Astrocyte of the spinal cord (primary cell): ENCODE measurements around the gene OTOR.

Source experiments
- DNase-seq: peaks from one replicate; pipeline ENCODE4 v3.0.0; 2011; ENCODE audit warnings: low read depth, low spot score
- H3K4me3 ChIP-seq: 2 replicates; pipeline ENCODE4 v1.5.1; 2011; ENCODE audit warnings: low read depth, mild to moderate bottlenecking, low read length, moderate library complexity
- in situ Hi-C: cut with HindIII; loops from 2 replicates; pipeline ENCODE4 v1.10.0; 2017; ENCODE audit warnings: low sequenced_read_pairs
- TF ChIP-seq, protein P1 (sequence below): IDR thresholded peaks from 2 replicates; pipeline ENCODE4 v1.5.1; 2012; ENCODE audit warnings: low read depth, mild to moderate bottlenecking, low read length, inconsistent platforms

OTOR gene

DNA sequence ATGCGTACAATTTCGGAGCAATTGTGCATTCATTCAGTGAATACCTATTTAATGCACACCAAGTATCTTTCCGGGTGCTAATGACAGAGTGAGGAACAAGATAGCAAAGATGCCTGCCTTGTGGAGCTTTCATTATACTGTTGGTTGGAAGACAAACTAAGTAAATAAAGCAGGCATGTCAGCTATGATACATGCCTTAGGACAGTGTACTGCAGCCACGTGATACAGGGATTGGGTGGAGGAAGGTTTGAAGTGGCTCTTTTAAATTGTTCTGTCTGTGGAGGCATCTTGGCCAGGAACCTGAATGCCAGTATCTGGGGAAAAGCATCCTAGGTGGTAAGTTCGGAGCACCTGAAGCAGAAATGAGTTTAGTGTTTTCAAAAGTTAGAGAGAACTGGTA, 3.0 kb upstream of the OTOR start:
- DNase-seq = no peak
- TF ChIP-seq, protein P1, sequence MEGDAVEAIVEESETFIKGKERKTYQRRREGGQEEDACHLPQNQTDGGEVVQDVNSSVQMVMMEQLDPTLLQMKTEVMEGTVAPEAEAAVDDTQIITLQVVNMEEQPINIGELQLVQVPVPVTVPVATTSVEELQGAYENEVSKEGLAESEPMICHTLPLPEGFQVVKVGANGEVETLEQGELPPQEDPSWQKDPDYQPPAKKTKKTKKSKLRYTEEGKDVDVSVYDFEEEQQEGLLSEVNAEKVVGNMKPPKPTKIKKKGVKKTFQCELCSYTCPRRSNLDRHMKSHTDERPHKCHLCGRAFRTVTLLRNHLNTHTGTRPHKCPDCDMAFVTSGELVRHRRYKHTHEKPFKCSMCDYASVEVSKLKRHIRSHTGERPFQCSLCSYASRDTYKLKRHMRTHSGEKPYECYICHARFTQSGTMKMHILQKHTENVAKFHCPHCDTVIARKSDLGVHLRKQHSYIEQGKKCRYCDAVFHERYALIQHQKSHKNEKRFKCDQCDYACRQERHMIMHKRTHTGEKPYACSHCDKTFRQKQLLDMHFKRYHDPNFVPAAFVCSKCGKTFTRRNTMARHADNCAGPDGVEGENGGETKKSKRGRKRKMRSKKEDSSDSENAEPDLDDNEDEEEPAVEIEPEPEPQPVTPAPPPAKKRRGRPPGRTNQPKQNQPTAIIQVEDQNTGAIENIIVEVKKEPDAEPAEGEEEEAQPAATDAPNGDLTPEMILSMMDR = no peak
- no peak overlapping the region for H3K4me3 ChIP-seq
- in situ Hi-C loops = no loop called here

DNA sequence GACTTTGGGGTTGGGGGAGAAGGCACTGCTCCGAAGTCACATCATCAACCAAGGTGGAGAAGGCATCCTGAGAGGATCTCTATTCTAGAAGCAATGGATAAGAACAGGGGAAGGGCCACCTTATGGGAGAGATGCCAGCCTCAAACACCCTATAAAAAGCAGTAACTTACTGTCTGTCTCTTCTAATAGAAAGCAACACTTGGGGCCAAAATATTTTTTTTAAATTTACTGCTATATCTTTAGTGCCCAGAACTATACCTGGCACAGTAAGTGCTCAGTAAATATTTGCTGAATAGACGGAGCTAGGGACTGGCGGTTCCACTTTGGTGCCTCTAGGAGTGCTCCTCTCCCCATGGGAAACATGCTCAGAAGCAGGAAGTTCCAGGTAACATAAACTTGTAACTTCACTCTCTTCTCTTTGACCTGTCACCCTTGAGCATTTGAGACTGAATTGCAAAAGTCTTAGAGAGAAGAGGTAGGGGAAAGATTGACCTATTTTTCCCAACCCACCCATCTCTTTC, 807 bp upstream of the OTOR start:
- TF ChIP-seq, protein P1 = no peak
- no peak for DNase-seq
- in situ Hi-C loops = no loop called here
- H3K4me3 ChIP-seq = no peak overlapping the region

DNA sequence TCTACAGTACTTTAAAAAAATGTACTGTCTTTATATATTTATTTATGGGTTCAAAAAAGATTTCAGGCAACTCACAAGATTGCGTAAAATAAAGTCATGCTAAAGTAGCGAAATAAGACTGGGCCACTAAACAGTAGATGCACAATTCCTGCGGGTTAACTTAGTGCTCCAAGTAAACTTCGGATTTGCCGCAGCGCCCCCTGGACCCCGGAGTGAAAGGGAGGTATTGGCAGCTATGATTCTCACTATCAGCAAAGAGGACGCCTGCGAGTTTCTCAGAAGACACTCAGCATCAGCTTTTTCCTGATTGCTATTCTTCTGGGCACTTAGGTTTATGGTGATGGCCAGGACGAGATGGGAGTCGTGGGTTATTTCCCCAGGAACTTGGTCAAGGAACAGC, 1.4 kb downstream of the OTOR start:
- DNase-seq = no peak
- no peak overlapping the region for H3K4me3 ChIP-seq
- in situ Hi-C loops = no loop called here
- TF ChIP-seq, protein P1 = peak; percentile 16

DNA sequence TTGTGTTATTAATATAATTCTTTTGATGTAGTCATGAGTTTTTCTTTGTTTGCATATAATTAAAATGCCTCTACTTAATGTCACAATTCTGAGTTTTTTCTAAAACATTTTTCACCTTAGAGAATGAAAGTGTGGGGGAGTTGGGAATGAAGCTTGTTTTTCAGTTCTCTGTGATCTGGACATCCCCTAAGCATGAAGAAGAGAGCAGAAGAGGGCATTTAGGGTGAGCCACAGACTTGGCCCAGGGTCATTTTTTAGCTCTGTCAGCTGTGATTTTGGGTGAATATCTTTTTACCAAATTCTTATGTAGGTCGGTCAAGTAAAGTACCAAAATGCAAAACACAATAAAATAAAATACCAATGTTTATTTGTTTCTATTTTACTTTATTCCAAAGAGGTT, 3.9 kb downstream of the OTOR start:
- TF ChIP-seq, protein P1 = no peak
- DNase-seq = no peak
- in situ Hi-C loops = no loop called here
- H3K4me3 ChIP-seq = no peak overlapping the region

DNA sequence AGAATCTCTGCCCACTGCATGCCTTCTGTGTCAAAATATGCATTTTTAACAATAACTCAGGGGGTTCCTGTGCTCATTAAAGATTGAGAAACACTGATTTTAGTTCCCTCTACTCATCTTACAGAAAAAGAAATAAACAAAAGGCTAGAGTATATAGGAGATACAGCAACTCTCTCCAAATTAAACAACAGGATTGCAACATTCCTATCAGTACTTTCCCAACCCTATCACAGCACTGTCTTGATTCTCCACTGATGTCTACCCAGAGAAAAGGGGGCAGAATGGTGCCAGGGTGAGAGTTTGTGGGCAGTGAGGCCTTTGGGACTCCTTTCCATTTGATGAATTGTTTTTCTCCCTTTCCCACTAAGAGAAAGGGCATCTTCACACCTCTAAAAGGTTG, 4.7 kb downstream of the OTOR start:
- in situ Hi-C loops = no loop called here
- DNase-seq = no peak
- TF ChIP-seq, protein P1 = no peak
- no peak overlapping the region for H3K4me3 ChIP-seq

DNA sequence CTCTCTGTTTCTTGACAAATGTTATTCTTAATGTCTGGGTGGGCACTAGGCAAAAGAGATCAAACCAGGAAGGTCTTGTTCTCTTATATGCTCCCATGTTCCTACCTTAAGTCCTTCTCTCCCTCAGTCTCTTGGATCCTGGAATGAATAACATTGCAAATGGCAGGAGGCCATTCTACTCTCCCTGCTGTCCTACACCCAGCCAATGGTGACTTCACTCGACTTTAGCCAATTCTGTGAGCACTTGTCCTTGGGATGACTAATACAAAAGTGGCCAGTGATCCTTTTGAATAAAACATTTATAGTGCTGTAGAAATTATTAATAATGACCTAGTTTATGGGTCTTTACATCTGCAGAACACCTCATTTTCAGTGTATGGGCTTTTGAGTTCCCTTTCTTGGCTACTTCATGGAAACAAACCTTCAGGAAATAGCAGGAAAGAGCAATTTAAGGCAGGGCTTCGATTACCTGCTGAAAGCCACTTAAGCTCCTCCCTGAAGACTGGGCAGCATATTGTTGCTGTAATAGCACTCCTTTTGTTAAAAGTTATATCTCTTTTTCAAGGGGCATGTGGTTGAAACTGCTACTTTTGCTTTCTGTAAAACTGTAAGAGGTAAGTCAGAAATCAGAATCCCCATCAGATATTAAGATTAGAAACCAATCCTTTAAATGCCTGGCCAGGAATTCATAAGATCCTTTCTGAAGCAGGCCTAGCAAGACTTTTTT, 10.5 kb downstream of the OTOR start:
- no peak overlapping the region for H3K4me3 ChIP-seq
- TF ChIP-seq, protein P1 = no peak
- in situ Hi-C loops = no loop called here
- DNase-seq = no peak
